Endothelial cell of umbilical vein (primary cell): ENCODE measurements around the gene NHLRC4. TPM values are rescaled to one million over a fixed set of nuclear protein-coding genes. Genes with fewer than 3 reads are reported as not detected.
A peak's percentile ranks its signal among the peaks of the same experiment; 100 is the strongest.

ENCODE experiments used
- BruUV-seq: library from RNA; stranded (reverse); fragments of 400-500 nt; replicated peaks from 2 replicates; lab custom pipeline; 2021; lab: Mats Ljungman, UMichigan
- CTCF ChIA-PET: fragments of 300-600, 350-600 bp; sonication (Branson Sonifier 250); formaldehyde crosslinking; loops from one replicate; lab custom pipeline; 2021; ENCODE audit warnings: antibody characterized with exemption, inconsistent platforms; lab: Charles Lee
- POLR2A ChIA-PET: fragments of 300-600, 350-600 bp; sonication (Branson Sonifier 250); formaldehyde crosslinking; loops from one replicate; lab custom pipeline; 2021; ENCODE audit warnings: antibody characterized with exemption, inconsistent platforms; lab: Charles Lee
- DNase-seq: peaks from one replicate; pipeline ENCODE4 v3.0.0-alpha.2; 2011; ENCODE audit warnings: low read depth, low spot score
- FAIRE-seq: peaks from 2 replicates; lab custom pipeline; 2011; peaks lifted over from hg19 to GRCh38; lab: Jason Lieb, UNC
- H2AFZ ChIP-seq: 2 replicates; pipeline ENCODE4 v1.6.0; 2012; ENCODE audit warnings: low read depth, low read length, control low read depth, inconsistent platforms
- H3K27ac ChIP-seq: 2 replicates; pipeline ENCODE4 v1.5.1; 2011; ENCODE audit warnings: low read depth, mild to moderate bottlenecking, control low read depth, low read length, moderate library complexity; ENCODE audit not compliant: insufficient read depth
- H3K27me3 ChIP-seq, 2 experiments: 2 replicates each; pipeline versions ENCODE4 v1.6.0 to v1.6.1; 2011; ENCODE audit warnings: low read length in 2 of 2, mixed read lengths in 1 of 2; ENCODE audit not compliant: control insufficient read depth in 2 of 2, insufficient read depth in 2 of 2
- H3K36me3 ChIP-seq, 2 experiments: 2 replicates in 1 of 2; 3 replicates in 1 of 2; pipeline ENCODE4 v1.5.1; 2011; ENCODE audit warnings: low read length in 2 of 2, mild to moderate bottlenecking in 1 of 2, moderate library complexity in 1 of 2; ENCODE audit not compliant: control insufficient read depth in 2 of 2, insufficient read depth in 2 of 2; ENCODE audit errors: extremely low read depth in 1 of 2
- H3K4me1 ChIP-seq: 3 replicates; pipeline ENCODE4 v1.5.1; 2011; ENCODE audit warnings: mild to moderate bottlenecking, low read length; ENCODE audit not compliant: control insufficient read depth, insufficient read depth; ENCODE audit errors: extremely low read depth
- H3K4me2 ChIP-seq: 2 replicates; pipeline ENCODE4 v1.6.1; 2011; ENCODE audit warnings: low read length, control low read depth, mixed read lengths; ENCODE audit not compliant: insufficient read depth
- H3K4me3 ChIP-seq, 3 experiments: fragments of 200-600 bp in 1 of 3; sonication (generic), shearing (Covaris generic) in 1 of 3; replicated peaks in 1 of 3; 2 replicates each; pipeline ENCODE4 v1.5.1; 2011 to 2016; ENCODE audit warnings: control low read depth in 3 of 3, low read length in 3 of 3, mild to moderate bottlenecking in 2 of 3, inconsistent platforms in 1 of 3, low read depth in 1 of 3, moderate library complexity in 1 of 3; ENCODE audit not compliant: insufficient read depth in 1 of 3
- H3K79me2 ChIP-seq: 2 replicates; pipeline ENCODE4 v1.6.0; 2012; ENCODE audit warnings: low read length, inconsistent platforms; ENCODE audit not compliant: control insufficient read depth, insufficient read depth
- H3K9ac ChIP-seq: replicated peaks from 2 replicates; pipeline ENCODE3; 2011; ENCODE audit warnings: low read length, control low read depth; ENCODE audit not compliant: insufficient read depth; ENCODE audit errors: extremely low read depth
- H3K9me1 ChIP-seq: replicated peaks from 3 replicates; pipeline ENCODE4 v1.6.0; 2011; ENCODE audit warnings: mild to moderate bottlenecking, low read length; ENCODE audit not compliant: control insufficient read depth, insufficient read depth; ENCODE audit errors: extremely low read depth
- H3K9me3 ChIP-seq: replicated peaks from 2 replicates; pipeline ENCODE4 v1.5.1; 2012; ENCODE audit warnings: low read length, inconsistent platforms; ENCODE audit not compliant: control insufficient read depth, insufficient read depth
- H4K20me1 ChIP-seq: replicated peaks from 2 replicates; pipeline ENCODE3; 2011; ENCODE audit warnings: mild to moderate bottlenecking, low read length; ENCODE audit not compliant: control insufficient read depth, insufficient read depth; ENCODE audit errors: extremely low read depth
- FOS ChIP-seq: IDR thresholded peaks from 2 replicates; pipeline ENCODE4 v1.6.1; 2011; ENCODE audit warnings: mild to moderate bottlenecking, low read length, moderate library complexity, borderline replicate concordance; ENCODE audit not compliant: insufficient read depth
- GATA2 ChIP-seq: IDR thresholded peaks from 2 replicates; pipeline ENCODE4 v1.7.0; 2011; ENCODE audit warnings: low read depth, mild to moderate bottlenecking, moderate library complexity, mixed read lengths, low read length; ENCODE audit not compliant: insufficient read length, insufficient read depth
- JUN ChIP-seq: IDR thresholded peaks from 2 replicates; pipeline ENCODE4 v1.6.1; 2011; ENCODE audit warnings: borderline replicate concordance, low read depth; ENCODE audit not compliant: insufficient read length, insufficient read depth
- POLR2A ChIP-seq: IDR thresholded peaks from 2 replicates; pipeline ENCODE4 v1.6.1; 2012; ENCODE audit warnings: low read depth, mild to moderate bottlenecking, control low read depth, low read length
- POLR2AphosphoS5 ChIP-seq: IDR thresholded peaks from 2 replicates; pipeline ENCODE4 v1.6.1; 2012; ENCODE audit warnings: low read depth, mild to moderate bottlenecking, control low read depth, low read length, moderate library complexity; ENCODE audit not compliant: insufficient read depth
- dilution Hi-C: fragments of 300-500 bp; cut with MboI; formaldehyde crosslinking; loops from one replicate; pipeline ENCODE4 v1.15.0; 2019; ENCODE audit warnings: low sequenced_read_pairs; ENCODE audit not compliant: extremely low pct_ligation_motif_present
- intact Hi-C: fragments of 100-400 bp; cut with micrococcal nuclease; formaldehyde crosslinking; loops from one replicate; pipeline ENCODE4 v1.10.0; 2022
- polyA plus RNA-seq, 4 experiments: library from polyadenylated mRNA; depleted of rRNA in 3 of 4; stranded (reverse) in 3 of 4; unstranded in 1 of 4; fragments of >200 nt; gene quantifications; 2 replicates each; pipeline versions ENCODE4 v1.2.1 to v1.2.3, GENCODE V29; 2011 to 2012; ENCODE audit warnings: missing spikeins in 1 of 4
- total RNA-seq: library from RNA; stranded (reverse); gene quantifications from 2 replicates; pipeline ENCODE4 v1.2.3, GENCODE V29; 2021
- TF ChIP-seq, protein P1 (sequence below): IDR thresholded peaks from 2 replicates; pipeline ENCODE4 v1.6.1; 2011; ENCODE audit not compliant: insufficient read depth, insufficient read length

The NHLRC4 gene
- total and polyA plus RNA-seq, 2 donors (not counting 3 experiments of a cell fraction or from before 2014, with no cell fraction given), result 0.73 to 0.94 TPM

DNA sequence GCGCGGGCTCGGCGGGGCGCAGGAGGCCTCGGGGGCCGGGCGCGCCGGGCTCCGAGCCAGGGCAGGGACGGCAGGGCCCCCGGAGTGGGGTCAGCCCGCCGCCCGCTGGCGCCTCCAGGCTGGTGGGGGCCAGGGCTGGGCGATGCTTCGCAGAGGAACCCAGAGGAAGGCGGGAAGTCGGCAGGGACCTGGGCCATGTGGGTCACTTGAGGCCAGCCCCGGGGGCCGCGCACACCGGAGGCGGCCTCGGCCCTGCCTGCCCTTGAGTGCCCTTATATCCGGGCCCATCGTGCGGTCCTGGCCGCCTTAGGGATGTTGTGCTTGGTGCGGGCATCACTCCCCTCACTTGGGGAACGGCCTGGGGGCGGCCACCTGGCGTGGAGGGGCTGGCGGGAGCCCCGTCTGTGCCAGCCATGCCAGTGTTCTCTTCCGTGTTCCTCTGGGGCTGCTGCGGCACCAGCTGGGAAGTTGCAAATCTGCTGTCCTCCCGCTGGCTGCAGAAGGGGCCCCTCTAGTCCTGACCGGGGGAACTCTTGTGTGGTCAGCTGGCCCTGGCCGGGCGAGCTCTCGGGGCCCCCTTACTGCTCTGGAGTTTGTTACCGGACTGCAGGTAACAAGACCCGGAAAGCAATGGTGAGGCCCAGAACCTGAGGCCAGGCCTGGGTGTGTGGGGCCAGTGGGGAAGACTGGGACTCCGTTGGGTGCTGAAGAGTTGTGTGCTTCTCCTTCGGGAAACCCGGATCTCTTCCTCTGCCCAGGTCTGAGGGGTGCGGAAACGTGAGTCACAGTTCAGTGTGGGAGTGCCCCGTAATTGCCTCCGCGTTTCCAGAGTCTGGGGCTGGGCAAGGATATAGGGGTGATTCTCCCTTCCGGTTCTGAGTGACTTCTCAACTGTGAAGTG is 38.4 kb upstream of the NHLRC4 start:
- H4K20me1 ChIP-seq, result no peaks in the 10 kb centered on the region
- H3K9me1 ChIP-seq, result no peaks in the 10 kb centered on the region
- BruUV-seq, result TSS peak; percentile 13
- CTCF ChIA-PET, result interaction anchor here (1.0 kb wide), 1 partner anchor 40 kb away, joined by 3 read pairs; no protein-coding TSS in a partner anchor
- H3K4me1 ChIP-seq, result peaks cover 35% of the 10 kb centered on the region
- no peaks in the 10 kb centered on the region for H3K27me3 ChIP-seq
- TF ChIP-seq JUN, result no peak
- TF ChIP-seq POLR2AphosphoS5, result peak; percentile 68
- TF ChIP-seq FOS, result peak; percentile 73
- TF ChIP-seq POLR2A, result peak; percentile 20
- H3K27ac ChIP-seq, result peak overlapping the region; percentile 51
- no peak overlapping the region for H2AFZ ChIP-seq
- DNase-seq (peak; percentile 54), FAIRE-seq (no peak)
- POLR2A ChIA-PET, result no interaction called here
- H3K36me3 ChIP-seq, result peaks cover 0 to 2% of the 10 kb centered on the region in 2 experiments
- peak overlapping the region; percentile 87 for H3K4me2 ChIP-seq
- dilution Hi-C loops, result no loop called here
- intact Hi-C loops, result loop anchor here (5.0 kb wide), 1 partner anchor 39 kb away; the partner anchor contains the start of genes NHLRC4 and PIGQ
- peak overlapping the region; percentile 50 for H3K9ac ChIP-seq
- peaks cover 61% of the 10 kb centered on the region for H3K79me2 ChIP-seq
- no peaks in the 10 kb centered on the region for H3K9me3 ChIP-seq
- H3K4me3 ChIP-seq, result peak overlapping the region; percentile 42 to 81 (median 78)

DNA sequence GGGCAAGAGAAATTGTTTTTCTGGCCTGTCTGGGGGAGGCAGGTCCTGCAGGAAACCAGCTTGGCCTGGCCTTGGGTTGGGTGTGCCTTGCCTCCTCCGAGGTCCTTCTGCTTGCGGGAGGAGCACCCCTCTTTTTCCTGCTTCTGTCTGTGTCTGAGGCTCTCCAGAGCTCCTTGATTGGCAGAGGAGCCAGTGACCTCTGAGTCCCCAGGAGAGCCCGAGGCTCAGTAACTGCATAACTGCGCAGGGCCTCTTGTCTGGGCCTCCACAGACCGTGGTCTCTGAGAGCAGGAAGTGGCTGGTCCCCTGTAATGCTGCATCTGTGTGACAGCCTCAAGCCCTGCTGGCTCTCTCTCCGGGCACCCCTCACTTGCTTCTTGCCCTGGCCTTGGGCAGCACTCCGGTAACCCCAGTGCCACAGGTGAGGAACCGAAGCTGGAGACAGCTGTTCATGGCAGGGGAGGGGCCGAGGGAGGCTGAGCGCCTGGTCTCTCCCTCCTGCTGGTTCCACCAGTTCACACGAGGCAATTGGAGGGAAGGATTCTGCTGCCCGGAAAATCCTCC is 37.7 kb upstream of the NHLRC4 start:
- Histone ChIP-seq H3K9ac (peak overlapping the region; percentile 50), H3K79me2 (peaks cover 69% of the 10 kb centered on the region), H3K36me3 (peaks cover 0 to 2% of the 10 kb centered on the region in 2 experiments), H3K4me1 (peaks cover 35% of the 10 kb centered on the region), H4K20me1 (no peaks in the 10 kb centered on the region), H3K9me3 (no peaks in the 10 kb centered on the region), H3K4me2 (peak overlapping the region; percentile 87), H3K9me1 (no peaks in the 10 kb centered on the region), H3K27me3 (no peaks in the 10 kb centered on the region), H2AFZ (no peak overlapping the region), H3K4me3 (peak overlapping the region; percentile 42 to 81 (median 78)), H3K27ac (peak overlapping the region; percentile 51)
- DNase-seq (no peak), FAIRE-seq (peak; percentile 82)
- intact Hi-C loops (loop anchor here (5.0 kb wide), 1 partner anchor 38 kb away; the partner anchor contains the start of genes NHLRC4 and PIGQ), dilution Hi-C loops (no loop called here)
- no TSS peak for BruUV-seq
- TF ChIP-seq, protein P1, sequence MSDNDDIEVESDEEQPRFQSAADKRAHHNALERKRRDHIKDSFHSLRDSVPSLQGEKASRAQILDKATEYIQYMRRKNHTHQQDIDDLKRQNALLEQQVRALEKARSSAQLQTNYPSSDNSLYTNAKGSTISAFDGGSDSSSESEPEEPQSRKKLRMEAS, result no peak
- peak; percentile 6 for TF ChIP-seq POLR2A
- TF ChIP-seq GATA2, result no peak
- TF ChIP-seq JUN, result no peak
- TF ChIP-seq POLR2AphosphoS5, result peak; percentile 7
- CTCF ChIA-PET, result no interaction called here
- POLR2A ChIA-PET, result no interaction called here
